ENCODE data around the gene ZMIZ2.
"Not testable (repeated sequence)": the region's sequence is repeated elsewhere in the genome, so short reads cannot be mapped to it uniquely, and the experiment has no call there.

The ZMIZ2 gene

DNA sequence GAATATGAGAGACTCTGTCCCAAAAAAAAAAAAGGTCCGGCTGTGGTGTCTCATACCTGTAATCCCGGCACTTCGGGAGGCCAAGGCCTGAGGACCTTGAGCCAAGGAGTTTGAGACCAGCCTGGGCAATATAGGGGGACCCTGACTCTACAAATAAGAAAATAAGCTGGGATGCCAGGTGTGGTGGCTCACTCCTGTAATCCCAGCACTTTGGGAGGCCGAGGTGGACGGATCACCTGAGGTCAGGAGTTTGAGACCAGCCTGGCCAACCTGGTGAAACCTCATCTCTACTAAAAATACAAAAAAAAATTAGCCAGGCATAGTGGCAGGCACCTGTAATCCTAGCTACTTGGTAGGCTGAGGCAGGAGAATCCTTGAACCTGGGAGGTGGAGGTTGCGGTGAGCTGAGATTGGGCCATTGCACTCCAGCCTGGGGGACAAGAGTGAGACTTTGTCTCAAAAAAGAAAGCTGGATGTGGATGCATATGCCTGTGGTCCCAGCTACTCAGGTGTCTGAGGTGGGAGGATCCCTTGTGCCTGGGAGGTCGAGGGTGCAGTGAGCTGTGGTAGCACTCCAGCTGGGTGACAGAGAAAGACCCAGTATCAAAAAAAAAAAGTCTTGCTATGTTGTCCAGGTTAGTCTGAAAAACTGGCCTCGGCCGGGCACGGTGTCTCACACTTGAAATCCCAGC is 55.3 kb downstream of the ZMIZ2 start:
- not testable (repeated sequence) for DNase-seq (ENCODE audit: low spot score)

DNA sequence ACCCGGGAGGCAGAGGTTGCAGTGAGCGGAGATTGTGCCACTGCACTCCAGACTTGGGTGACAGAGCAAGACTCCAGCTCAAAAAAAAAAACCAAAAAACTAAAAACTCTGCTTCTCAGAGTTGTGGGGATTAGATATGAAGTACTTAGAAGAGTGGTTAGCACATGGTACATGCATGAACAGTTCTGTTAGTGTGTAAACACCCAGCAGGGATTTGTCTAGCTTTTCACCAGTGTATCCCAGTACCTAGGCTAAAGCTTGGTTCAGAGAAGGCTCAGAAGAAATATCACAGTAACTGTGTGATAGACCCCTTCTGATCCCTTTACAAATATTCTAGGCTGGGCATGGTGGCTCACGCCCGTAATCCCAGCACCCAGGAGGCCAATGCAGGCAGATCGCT is 57.3 kb downstream of the ZMIZ2 start:
- no peak for DNase-seq (ENCODE audit: low spot score)

DNA sequence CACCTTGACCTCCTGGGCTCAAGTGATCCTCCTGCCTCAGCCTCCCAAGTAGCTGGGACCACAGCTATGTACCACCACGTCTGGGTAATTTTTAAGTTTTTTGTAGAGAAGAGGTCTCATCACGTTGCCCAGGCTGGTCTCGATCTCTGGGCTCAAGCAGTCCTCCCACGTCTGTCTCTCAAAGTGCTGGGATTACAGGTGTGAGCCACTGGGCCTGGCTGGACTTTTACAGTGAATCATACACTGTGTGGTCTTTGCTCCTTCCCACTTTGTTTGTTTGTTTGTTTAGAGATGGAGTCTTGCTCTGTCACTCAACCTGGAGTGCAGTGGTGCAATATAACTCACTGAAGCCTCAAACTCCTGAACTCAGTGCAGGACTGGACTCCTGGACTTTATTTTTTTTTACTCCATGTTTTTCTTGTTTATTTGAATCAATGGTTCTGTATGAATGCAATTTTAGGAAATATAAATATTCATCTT is 60.3 kb downstream of the ZMIZ2 start:
- DNase-seq (ENCODE audit: low spot score), result no peak

DNA sequence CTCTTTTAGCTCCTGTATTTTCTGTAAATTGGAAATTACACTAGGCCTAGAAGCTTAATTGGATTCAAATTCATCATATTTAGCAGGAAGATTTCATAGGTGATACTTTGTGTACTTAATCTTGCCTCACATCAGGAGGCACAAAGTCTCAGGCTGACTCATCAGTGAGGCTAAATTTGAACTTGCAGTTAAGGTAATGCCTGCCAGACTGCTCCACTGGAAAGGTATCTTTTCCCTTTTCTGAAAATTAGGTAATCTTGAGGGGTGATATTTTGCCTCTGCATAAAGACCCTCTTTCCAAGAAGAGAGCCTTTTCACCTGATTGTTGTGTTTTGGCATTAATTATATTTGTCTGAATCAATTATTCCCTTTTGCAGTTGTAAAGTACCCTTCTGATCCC is 62.4 kb downstream of the ZMIZ2 start:
- DNase-seq (ENCODE audit: low spot score), result no peak

DNA sequence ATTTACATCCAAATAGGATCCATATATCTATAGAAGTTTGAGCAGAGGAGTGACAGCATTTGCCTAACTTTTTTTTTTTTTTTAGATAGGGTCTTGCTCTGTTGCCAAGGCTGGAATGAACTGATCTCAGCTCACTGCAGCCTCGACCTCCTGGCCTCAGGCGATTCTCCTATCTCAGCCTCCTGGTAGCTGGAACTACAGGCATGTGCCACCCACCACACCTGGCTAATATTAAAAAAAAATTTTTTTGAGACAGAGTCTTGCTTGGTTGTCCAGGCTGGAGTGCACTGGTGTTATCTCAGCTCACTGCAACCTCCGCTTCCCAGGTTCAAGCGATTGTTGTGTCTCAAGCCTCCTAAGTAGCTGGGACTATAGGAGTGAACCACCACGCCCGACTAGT is 62.9 kb downstream of the ZMIZ2 start:
- no peak for DNase-seq (ENCODE audit: low spot score)

DNA sequence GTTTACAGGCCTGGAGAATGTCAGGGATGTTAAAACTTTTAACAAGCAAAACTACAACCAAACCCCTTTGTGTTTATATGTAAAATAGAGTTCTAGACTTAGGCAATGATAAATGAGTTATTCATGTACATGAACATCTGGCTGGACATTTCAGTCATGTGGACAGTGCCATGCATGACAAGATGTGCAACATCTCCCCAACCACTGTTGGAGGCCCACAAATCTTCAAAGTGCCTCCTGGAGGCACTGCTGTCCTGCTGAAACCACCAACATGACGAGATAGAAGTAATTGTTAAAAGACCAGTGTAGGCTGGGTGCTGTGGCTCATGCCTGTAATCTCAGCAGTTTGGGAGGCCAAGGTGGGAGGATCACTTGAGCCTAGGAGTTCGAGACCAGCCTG is 66.3 kb downstream of the ZMIZ2 start:
- DNase-seq (ENCODE audit: low spot score), result no peak

DNA sequence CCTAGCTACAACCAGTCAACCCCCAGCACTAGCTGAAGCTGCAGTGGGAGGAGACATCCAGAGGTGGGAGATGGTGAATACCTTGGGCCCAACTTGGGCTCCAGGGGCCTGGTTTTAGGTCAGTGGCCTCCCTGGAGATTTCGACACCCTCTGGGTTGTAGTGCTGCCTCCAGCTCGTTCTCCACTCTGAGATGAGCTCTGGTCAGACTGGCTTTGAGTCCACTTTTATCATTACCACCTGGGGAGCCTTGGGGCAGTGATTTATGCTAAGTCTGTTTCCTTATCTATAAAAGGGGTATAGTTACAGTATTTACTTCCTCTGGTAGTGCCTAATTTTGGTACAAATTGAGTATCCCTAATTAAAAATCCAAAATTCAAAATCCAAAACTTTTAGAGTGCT is 70.6 kb downstream of the ZMIZ2 start:
- DNase-seq (ENCODE audit: low spot score), result no peak

Data from hematopoietic multipotent progenitor cell treated with erythropoietin and hydrocortisone succinate and interleukin-3 and kit ligand, for 15 days (in vitro differentiated cells).